SK-N-SH (cell line): ENCODE results near the gene ARFRP1. TPM values are rescaled to one million over a fixed set of nuclear protein-coding genes. Genes with fewer than 3 reads are reported as not detected.
A peak's percentile ranks its signal among the peaks of the same experiment; 100 is the strongest.

Source experiments
- CTCF ChIA-PET: fragments of 300-600, 350-600 bp; formaldehyde crosslinking; extraction: SDS; loops from one replicate; lab custom pipeline; 2021; lab: Yijun Ruan, JAX
- POLR2A ChIA-PET: fragments of 350-600 bp; sonication (Branson Sonifier 250); formaldehyde crosslinking; extraction: SDS; loops from one replicate; lab custom pipeline; 2020; ENCODE audit warnings: antibody characterized with exemption, inconsistent platforms; lab: Yijun Ruan, JAX
- DNase-seq: peaks from one replicate; pipeline ENCODE4 v3.0.0; 2012
- H2AFZ ChIP-seq: fragments of 200-600 bp; sonication (generic); 2 replicates; pipeline ENCODE4 v1.8.1; 2016; ENCODE audit warnings: antibody characterized with exemption, mild to moderate bottlenecking, low read depth
- H3F3A ChIP-seq: fragments of 200-600 bp; sonication (generic); replicated peaks from 2 replicates; pipeline ENCODE3; 2016; ENCODE audit warnings: antibody characterized with exemption, mild to moderate bottlenecking; ENCODE audit not compliant: insufficient read depth
- H3K27ac ChIP-seq, 2 experiments: fragments of 200-500 bp in 1 of 2; fragments of 200-600 bp in 1 of 2; sonication (Bioruptor generic) in 1 of 2; sonication (generic), shearing (Covaris generic) in 1 of 2; 2 replicates each; pipeline versions ENCODE4 v1.5.1 to v1.6.1; 2014 to 2016; ENCODE audit warnings: low read depth in 2 of 2, inconsistent platforms in 1 of 2, low read length in 1 of 2, mild to moderate bottlenecking in 1 of 2, mixed read lengths in 1 of 2
- H3K27me3 ChIP-seq: fragments of 200-600 bp; sonication (generic), shearing (Covaris generic); 2 replicates; pipeline ENCODE4 v1.6.1; 2016; ENCODE audit warnings: mixed run types; ENCODE audit not compliant: insufficient read depth
- H3K36me3 ChIP-seq, 2 experiments: fragments of 200-500 bp in 1 of 2; fragments of 200-600 bp in 1 of 2; sonication (Bioruptor generic) in 1 of 2; sonication (generic) in 1 of 2; replicated peaks in 1 of 2; 2 replicates each; pipeline versions ENCODE3 to v1.5.1; 2014 to 2016; ENCODE audit warnings: low read length in 1 of 2, mild to moderate bottlenecking in 1 of 2; ENCODE audit not compliant: insufficient read depth in 2 of 2, control insufficient read depth in 1 of 2
- H3K4me1 ChIP-seq, 2 experiments: fragments of 200-500 bp in 1 of 2; fragments of 200-600 bp in 1 of 2; sonication (Bioruptor generic) in 1 of 2; sonication (generic), shearing (Covaris generic) in 1 of 2; 2 replicates each; pipeline versions ENCODE4 v1.5.1 to v1.6.1; 2014 to 2016; ENCODE audit warnings: low read depth in 1 of 2, low read length in 1 of 2, mixed run types in 1 of 2; ENCODE audit not compliant: insufficient read depth in 2 of 2, control insufficient read depth in 1 of 2
- H3K4me2 ChIP-seq: fragments of 200-600 bp; sonication (generic), shearing (Covaris generic); 2 replicates; pipeline ENCODE4 v1.6.1; 2017; ENCODE audit warnings: mixed run types
- H3K4me3 ChIP-seq, 2 experiments: fragments of 200-500 bp in 1 of 2; fragments of 200-600 bp in 1 of 2; sonication (Bioruptor generic) in 1 of 2; sonication (generic), shearing (Covaris generic) in 1 of 2; 2 replicates each; pipeline versions ENCODE4 v1.5.1 to v1.8.1; 2014 to 2016; ENCODE audit warnings: low read depth in 2 of 2, inconsistent platforms in 1 of 2, low read length in 1 of 2, mild to moderate bottlenecking in 1 of 2, mixed read lengths in 1 of 2, moderate library complexity in 1 of 2
- H3K79me2 ChIP-seq: fragments of 200-600 bp; sonication (generic); 2 replicates; pipeline ENCODE4 v1.8.1; 2017; ENCODE audit warnings: mild to moderate bottlenecking; ENCODE audit not compliant: insufficient read depth
- H3K9ac ChIP-seq: fragments of 200-600 bp; sonication (generic); 2 replicates; pipeline ENCODE4 v1.6.1; 2017; ENCODE audit warnings: mixed run types
- H3K9me2 ChIP-seq: fragments of 200-600 bp; sonication (generic); 2 replicates; pipeline ENCODE4 v1.6.1; 2017; ENCODE audit warnings: mixed run types
- H3K9me3 ChIP-seq: fragments of 200-600 bp; sonication (generic); 2 replicates; pipeline ENCODE4 v1.6.1; 2017; ENCODE audit warnings: mixed run types, mild to moderate bottlenecking, moderate library complexity
- H4K20me1 ChIP-seq: fragments of 200-600 bp; sonication (generic); 2 replicates; pipeline ENCODE4 v1.6.1; 2017; ENCODE audit warnings: mild to moderate bottlenecking, mixed run types; ENCODE audit not compliant: insufficient read depth
- CHD2 ChIP-seq: fragments of 150-350 bp; IDR thresholded peaks from 2 replicates; pipeline ENCODE4 v1.6.1; 2018; ENCODE audit warnings: low read length; ENCODE audit not compliant: partially characterized antibody
- ELF1 ChIP-seq: IDR thresholded peaks from 2 replicates; pipeline ENCODE4 v1.4.0; 2012
- EP300 ChIP-seq, 2 experiments: IDR thresholded peaks; 2 replicates each; pipeline versions ENCODE4 v1.4.0 to v1.6.1; 2012; ENCODE audit warnings: borderline replicate concordance in 1 of 2, low read depth in 1 of 2, low read length in 1 of 2
- FOSL2 ChIP-seq: IDR thresholded peaks from 2 replicates; pipeline ENCODE4 v1.4.0; 2012; ENCODE audit warnings: low read depth, mild to moderate bottlenecking, moderate library complexity, borderline replicate concordance
- GABPA ChIP-seq: IDR thresholded peaks from 2 replicates; pipeline ENCODE4 v1.4.0; 2012; ENCODE audit warnings: low read depth, mild to moderate bottlenecking
- JUND ChIP-seq: IDR thresholded peaks from 2 replicates; pipeline ENCODE4 v1.4.0; 2012
- MAX ChIP-seq: IDR thresholded peaks from 2 replicates; pipeline ENCODE4 v1.4.0; 2012; ENCODE audit warnings: low read depth
- NRF1 ChIP-seq: IDR thresholded peaks from 2 replicates; pipeline ENCODE4 v1.6.1; 2012; ENCODE audit warnings: low read depth, mild to moderate bottlenecking, low read length
- POLR2AphosphoS5 ChIP-seq: IDR thresholded peaks from 2 replicates; pipeline ENCODE4 v1.6.1; 2012; ENCODE audit warnings: low read depth, low read length
- RAD21 ChIP-seq: IDR thresholded peaks from 2 replicates; pipeline ENCODE4 v1.6.1; 2012; ENCODE audit warnings: mild to moderate bottlenecking, low read length
- RCOR1 ChIP-seq: fragments of 150-350 bp; IDR thresholded peaks from 2 replicates; pipeline ENCODE4 v1.6.1; 2017; ENCODE audit warnings: antibody characterized with exemption, low read length
- RFX5 ChIP-seq: IDR thresholded peaks from 2 replicates; pipeline ENCODE4 v1.6.1; 2012; ENCODE audit warnings: mild to moderate bottlenecking, improper control_type of control experiment, low read length
- RXRA ChIP-seq: IDR thresholded peaks from 2 replicates; pipeline ENCODE4 v1.4.0; 2012; ENCODE audit warnings: low read depth, mild to moderate bottlenecking, borderline replicate concordance
- TCF12 ChIP-seq: IDR thresholded peaks from 2 replicates; pipeline ENCODE4 v1.4.0; 2012
- TEAD4 ChIP-seq: IDR thresholded peaks from 2 replicates; pipeline ENCODE4 v1.4.0; 2012; ENCODE audit warnings: mild to moderate bottlenecking, borderline replicate concordance; ENCODE audit not compliant: insufficient read depth
- WGBS: methylation state at CpG from one replicate; pipeline ENCODE4 v1.1.6; 2017; ENCODE audit warnings: low lambda C conversion rate; 5-methylcytosine and 5-hydroxymethylcytosine counted together
- polyA plus RNA-seq, 3 experiments: library from polyadenylated mRNA; depleted of rRNA; stranded (reverse); fragments of >200 nt; gene quantifications; 2 replicates each; pipeline ENCODE4 v1.2.3, GENCODE V29; 2012
- TF ChIP-seq, protein P1 (sequence below): IDR thresholded peaks from 2 replicates; pipeline ENCODE4 v1.6.1; 2012; ENCODE audit warnings: mild to moderate bottlenecking, low read depth, low read length, moderate library complexity

ARFRP1 gene
- polyA plus RNA-seq, 1 of the 3 experiments (the other 2 are of a cell fraction): 72.8 TPM

DNA sequence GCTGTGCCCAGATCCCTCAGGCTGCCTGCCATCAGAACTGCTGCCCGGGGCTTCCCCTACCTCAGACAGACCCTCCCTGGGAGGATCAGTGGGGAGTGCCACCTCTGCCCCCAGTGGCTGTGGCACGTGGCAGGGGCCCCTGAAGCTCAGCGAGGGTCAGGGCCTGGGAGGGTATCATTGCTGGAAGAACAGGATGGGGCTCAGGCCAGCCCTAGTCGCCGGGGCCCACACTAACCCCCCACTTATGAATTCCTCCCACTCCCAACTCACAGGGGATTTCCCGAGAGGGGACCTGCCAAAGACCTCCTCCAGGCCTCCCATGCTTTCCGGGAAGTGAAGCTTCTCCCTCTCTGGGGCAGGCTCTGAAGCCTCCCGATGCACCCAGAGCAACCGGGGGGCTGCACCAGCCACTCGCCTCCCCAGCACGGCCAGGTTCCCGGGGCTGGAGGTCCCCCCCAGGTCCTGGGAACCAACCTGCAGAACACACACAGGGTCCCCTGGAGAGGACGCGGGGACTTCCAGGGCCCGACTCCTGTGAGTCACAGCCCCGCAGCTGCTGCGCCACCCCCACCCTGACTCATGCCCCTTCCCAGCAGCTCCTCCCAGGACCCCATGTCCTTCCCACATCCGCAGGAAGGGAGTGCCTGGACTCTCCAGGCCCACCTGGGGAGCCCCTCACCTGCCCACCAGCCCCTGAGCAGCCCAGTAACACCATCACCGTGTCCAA, 8.9 kb downstream of the ARFRP1 start:
- peak overlapping the region; percentile 28 to 85 for H3K27ac ChIP-seq
- no peaks in the 10 kb centered on the region for H3F3A ChIP-seq
- DNase-seq: peak; percentile 58
- ChIA-PET POLR2A (interaction anchor here (1.4 to 3.4 kb wide), 2 partner anchors 9 to 166 kb away, joined by 3 to 22 read pairs; partner anchors contain the start of genes ARFRP1, TPD52L2 and ZGPAT), CTCF (interaction anchor here (1.7 kb wide), 1 partner anchor 202 kb away, joined by 4 read pairs; no protein-coding TSS in a partner anchor)
- H4K20me1 ChIP-seq: no peaks in the 10 kb centered on the region
- no peaks in the 10 kb centered on the region for H3K27me3 ChIP-seq
- TF ChIP-seq RXRA (no peak), RFX5 (no peak), NRF1 (no peak), JUND (peak; percentile 90), TCF12 (peak; percentile 77), GABPA (0 out of 2 replicates have a peak, but pooled peaks have one; percentile 15), POLR2AphosphoS5 (peak; percentile 34), ELF1 (0 out of 2 replicates have a peak, but pooled peaks have one; percentile 25), MAX (peak; percentile 15), RAD21 (no peak), TEAD4 (no peak), FOSL2 (peak; percentile 98), CHD2 (peak; percentile 3), EP300 (IDR thresholded peaks at IDR 0.05; ENCODE audit: borderline replicate concordance in 1 of 2, low read depth in 1 of 2, low read length in 1 of 2) (peak in 1 of 2 experiments; percentile 59; a peak in 1 of 4 replicates), RCOR1 (no peak)
- TF ChIP-seq, protein P1, sequence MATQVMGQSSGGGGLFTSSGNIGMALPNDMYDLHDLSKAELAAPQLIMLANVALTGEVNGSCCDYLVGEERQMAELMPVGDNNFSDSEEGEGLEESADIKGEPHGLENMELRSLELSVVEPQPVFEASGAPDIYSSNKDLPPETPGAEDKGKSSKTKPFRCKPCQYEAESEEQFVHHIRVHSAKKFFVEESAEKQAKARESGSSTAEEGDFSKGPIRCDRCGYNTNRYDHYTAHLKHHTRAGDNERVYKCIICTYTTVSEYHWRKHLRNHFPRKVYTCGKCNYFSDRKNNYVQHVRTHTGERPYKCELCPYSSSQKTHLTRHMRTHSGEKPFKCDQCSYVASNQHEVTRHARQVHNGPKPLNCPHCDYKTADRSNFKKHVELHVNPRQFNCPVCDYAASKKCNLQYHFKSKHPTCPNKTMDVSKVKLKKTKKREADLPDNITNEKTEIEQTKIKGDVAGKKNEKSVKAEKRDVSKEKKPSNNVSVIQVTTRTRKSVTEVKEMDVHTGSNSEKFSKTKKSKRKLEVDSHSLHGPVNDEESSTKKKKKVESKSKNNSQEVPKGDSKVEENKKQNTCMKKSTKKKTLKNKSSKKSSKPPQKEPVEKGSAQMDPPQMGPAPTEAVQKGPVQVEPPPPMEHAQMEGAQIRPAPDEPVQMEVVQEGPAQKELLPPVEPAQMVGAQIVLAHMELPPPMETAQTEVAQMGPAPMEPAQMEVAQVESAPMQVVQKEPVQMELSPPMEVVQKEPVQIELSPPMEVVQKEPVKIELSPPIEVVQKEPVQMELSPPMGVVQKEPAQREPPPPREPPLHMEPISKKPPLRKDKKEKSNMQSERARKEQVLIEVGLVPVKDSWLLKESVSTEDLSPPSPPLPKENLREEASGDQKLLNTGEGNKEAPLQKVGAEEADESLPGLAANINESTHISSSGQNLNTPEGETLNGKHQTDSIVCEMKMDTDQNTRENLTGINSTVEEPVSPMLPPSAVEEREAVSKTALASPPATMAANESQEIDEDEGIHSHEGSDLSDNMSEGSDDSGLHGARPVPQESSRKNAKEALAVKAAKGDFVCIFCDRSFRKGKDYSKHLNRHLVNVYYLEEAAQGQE: peak; percentile 7; the same call in 1 of the 2 replicates
- peak overlapping the region; percentile 72 for H3K4me2 ChIP-seq
- H3K4me3 ChIP-seq: peak overlapping the region in 1 of 2 experiments; percentile 42; a peak in 1 of 4 replicates
- H3K9me2 ChIP-seq: no peaks in the 10 kb centered on the region
- peaks cover 0 to 11% of the 10 kb centered on the region in 2 experiments for H3K36me3 ChIP-seq
- peaks cover 22 to 30% of the 10 kb centered on the region in 2 experiments; a peak in 3 of 4 replicates for H3K4me1 ChIP-seq
- no peak overlapping the region for H2AFZ ChIP-seq
- no peaks in the 10 kb centered on the region for H3K9me3 ChIP-seq
- H3K79me2 ChIP-seq: no peaks in the 10 kb centered on the region
- 20% methylated on average over 4 of the region's 19 CpGs for WGBS
- peak overlapping the region; percentile 61 for H3K9ac ChIP-seq
